HL-60 (cell line): Measurements from ENCODE around the gene TSPAN18.

ENCODE experiments used
- DNase-seq, 2 experiments: peaks; one replicate each; pipeline ENCODE4 v3.0.0-alpha.2; 2010 to 2020; ENCODE audit warnings: low read depth in 1 of 2, low spot score in 1 of 2
- H3K27ac ChIP-seq: fragments of 250-450 bp; sonication (Bioruptor Pico); replicated peaks from 2 replicates; pipeline ENCODE4 v1.5.1; 2020; ENCODE audit warnings: mild to moderate bottlenecking, moderate library complexity
- H3K27me3 ChIP-seq: fragments of 250-450 bp; sonication (Bioruptor Pico); 2 replicates; pipeline ENCODE4 v1.5.1; 2021; ENCODE audit warnings: mild to moderate bottlenecking, moderate library complexity; ENCODE audit not compliant: insufficient read depth, poor library complexity, severe bottlenecking
- H3K4me3 ChIP-seq: replicated peaks from 2 replicates; pipeline ENCODE4 v1.5.1; 2011; ENCODE audit warnings: mild to moderate bottlenecking, control low read depth, low read length; ENCODE audit not compliant: insufficient read depth
- CTCF ChIP-seq: IDR thresholded peaks from one replicate; pipeline ENCODE4 v1.5.1; 2011; ENCODE audit warnings: low read length, control low read depth, inconsistent platforms; ENCODE audit not compliant: insufficient read depth
- GABPA ChIP-seq: IDR thresholded peaks from 2 replicates; pipeline ENCODE4 v1.6.1; 2012; ENCODE audit warnings: low read depth
- POLR2AphosphoS5 ChIP-seq: IDR thresholded peaks from 2 replicates; pipeline ENCODE4 v1.6.1; 2012; ENCODE audit warnings: low read depth
- REST ChIP-seq: IDR thresholded peaks from 2 replicates; pipeline ENCODE4 v1.6.1; 2012; ENCODE audit warnings: low read depth; ENCODE audit not compliant: insufficient replicate concordance
- SPI1 ChIP-seq: IDR thresholded peaks from 2 replicates; pipeline ENCODE4 v1.6.1; 2012; ENCODE audit warnings: low read depth, mild to moderate bottlenecking, borderline replicate concordance

Gene TSPAN18

GRCh38 chr11:44775366-44775984 lies 48.7 kb downstream of the TSPAN18 start:
- TF ChIP-seq REST (no peak), CTCF (peak; percentile 78), SPI1 (no peak), POLR2AphosphoS5 (no peak)
- peak; percentile 41 to 70 for DNase-seq
- H3K27ac ChIP-seq = no peak overlapping the region
- no peak overlapping the region for H3K4me3 ChIP-seq
- H3K27me3 ChIP-seq = peaks cover 3% of the 10 kb centered on the region

- peaks cover 3% of the 10 kb centered on the region for H3K27me3 ChIP-seq
- TF ChIP-seq SPI1 (no peak), POLR2AphosphoS5 (no peak), REST (no peak), CTCF (no peak), GABPA (no peak)
- DNase-seq = no peak
- no peak overlapping the region for H3K27ac ChIP-seq
- no peak overlapping the region for H3K4me3 ChIP-seq
Measured at GRCh38 chr11:44775985-44776446, 49.3 kb downstream of the TSPAN18 start.

- TF ChIP-seq GABPA (no peak), POLR2AphosphoS5 (no peak)
- Histone ChIP-seq H3K27me3 (peaks cover 3% of the 10 kb centered on the region), H3K27ac (no peak overlapping the region), H3K4me3 (no peak overlapping the region)
- no peak for DNase-seq
Measured at GRCh38 chr11:44776551-44777208, 49.9 kb downstream of the TSPAN18 start.

GRCh38 chr11:44777209-44778194 lies 50.7 kb downstream of the TSPAN18 start:
- Histone ChIP-seq H3K4me3 (no peak overlapping the region), H3K27me3 (peaks cover 3% of the 10 kb centered on the region), H3K27ac (no peak overlapping the region)
- TF ChIP-seq CTCF = no peak
- no peak for TF ChIP-seq SPI1
- TF ChIP-seq POLR2AphosphoS5 = no peak
- TF ChIP-seq REST = no peak
- TF ChIP-seq GABPA = no peak
- no peak for DNase-seq
